ENCODE results near the gene ATOSA.

DNA sequence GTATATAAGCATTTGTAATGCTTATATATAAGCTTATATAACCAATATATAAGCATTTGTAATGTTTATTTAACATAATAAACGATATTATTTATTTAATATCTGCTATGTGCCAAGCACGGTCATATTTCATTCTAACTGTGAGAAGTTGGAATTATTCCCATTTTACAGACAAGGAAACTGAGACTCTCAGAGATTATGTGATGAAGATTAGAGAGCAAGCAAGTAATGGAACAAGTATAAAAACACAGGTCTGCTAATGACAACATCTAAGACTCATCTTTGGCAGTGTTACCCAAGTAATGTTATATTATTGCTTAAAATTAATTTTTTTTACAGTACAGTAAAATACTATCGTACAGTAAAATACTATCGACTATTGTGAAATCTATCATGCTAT, 4.4 kb downstream of the ATOSA start:
- TF ChIP-seq, protein P1, sequence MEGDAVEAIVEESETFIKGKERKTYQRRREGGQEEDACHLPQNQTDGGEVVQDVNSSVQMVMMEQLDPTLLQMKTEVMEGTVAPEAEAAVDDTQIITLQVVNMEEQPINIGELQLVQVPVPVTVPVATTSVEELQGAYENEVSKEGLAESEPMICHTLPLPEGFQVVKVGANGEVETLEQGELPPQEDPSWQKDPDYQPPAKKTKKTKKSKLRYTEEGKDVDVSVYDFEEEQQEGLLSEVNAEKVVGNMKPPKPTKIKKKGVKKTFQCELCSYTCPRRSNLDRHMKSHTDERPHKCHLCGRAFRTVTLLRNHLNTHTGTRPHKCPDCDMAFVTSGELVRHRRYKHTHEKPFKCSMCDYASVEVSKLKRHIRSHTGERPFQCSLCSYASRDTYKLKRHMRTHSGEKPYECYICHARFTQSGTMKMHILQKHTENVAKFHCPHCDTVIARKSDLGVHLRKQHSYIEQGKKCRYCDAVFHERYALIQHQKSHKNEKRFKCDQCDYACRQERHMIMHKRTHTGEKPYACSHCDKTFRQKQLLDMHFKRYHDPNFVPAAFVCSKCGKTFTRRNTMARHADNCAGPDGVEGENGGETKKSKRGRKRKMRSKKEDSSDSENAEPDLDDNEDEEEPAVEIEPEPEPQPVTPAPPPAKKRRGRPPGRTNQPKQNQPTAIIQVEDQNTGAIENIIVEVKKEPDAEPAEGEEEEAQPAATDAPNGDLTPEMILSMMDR (IDR thresholded peaks at IDR 0.05; ENCODE audit: poor library complexity, severe bottlenecking), result no peak
- TF ChIP-seq RAD21 (conservative IDR thresholded peaks at IDR 0.05), result no peak
- TF ChIP-seq SMC3 (conservative IDR thresholded peaks at IDR 0.05; ENCODE audit: poor library complexity), result no peak
- TF ChIP-seq POLR2AphosphoS5 (IDR thresholded peaks at IDR 0.05), result no peak
- no peak for TF ChIP-seq TAF1 (IDR thresholded peaks at IDR 0.05; ENCODE audit: low read depth)
